ENCODE results near the gene LRFN2.

LRFN2 gene

DNA sequence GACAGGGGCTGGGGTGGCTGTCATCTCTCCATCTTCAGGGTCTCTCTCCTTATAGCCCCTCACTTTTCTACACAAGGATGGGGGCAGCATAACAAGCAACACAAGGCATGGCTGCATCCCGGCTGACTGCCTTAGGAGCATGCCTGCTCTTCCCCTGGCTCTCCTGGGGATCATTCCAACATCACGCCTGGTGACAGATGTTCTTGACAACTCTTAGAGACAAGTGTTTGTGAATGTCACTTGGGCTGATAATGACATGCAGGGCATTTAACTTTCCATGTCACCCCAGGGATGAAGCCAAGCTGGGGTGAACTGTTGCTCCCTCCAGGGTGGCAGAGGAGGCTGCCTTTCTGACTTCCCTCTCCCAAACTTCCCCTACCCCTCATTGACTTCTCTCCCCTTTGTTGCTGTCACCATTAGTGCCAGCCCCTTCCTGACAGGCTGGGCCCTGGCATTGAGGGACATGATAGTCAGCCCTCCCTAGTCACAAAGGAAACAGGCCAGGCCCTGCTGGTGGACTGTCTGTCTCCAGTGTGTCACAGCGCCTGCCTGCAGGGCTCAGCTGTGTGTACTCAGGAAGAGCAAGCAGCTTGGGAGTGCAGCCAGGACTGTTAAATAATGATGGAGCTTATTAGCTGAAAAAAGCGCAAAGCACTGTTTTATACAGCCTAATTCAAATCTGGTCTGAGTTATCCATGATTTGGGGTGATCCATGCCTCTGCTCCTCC is 161.8 kb downstream of the LRFN2 start:
- DNase-seq: no peak

DNA sequence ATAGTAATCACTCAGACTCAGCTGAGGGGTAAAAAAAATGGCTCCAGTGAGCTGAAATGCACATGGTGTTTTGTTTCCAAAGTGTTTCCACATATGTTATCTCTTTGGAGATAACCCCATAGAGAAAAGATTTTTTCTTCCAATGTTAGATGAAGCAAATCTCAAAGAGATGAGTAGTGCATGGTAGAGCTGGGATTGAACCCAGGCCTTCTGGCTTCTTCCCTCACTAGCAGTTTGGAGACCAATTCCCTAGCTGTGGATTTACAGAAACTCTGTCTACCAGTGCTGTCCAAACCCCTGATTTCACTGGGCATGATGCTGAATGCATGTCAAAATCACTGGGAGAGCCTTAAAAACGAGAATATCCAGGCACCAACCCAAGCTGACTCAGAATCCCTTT is 165.1 kb downstream of the LRFN2 start:
- no peak for DNase-seq

DNA sequence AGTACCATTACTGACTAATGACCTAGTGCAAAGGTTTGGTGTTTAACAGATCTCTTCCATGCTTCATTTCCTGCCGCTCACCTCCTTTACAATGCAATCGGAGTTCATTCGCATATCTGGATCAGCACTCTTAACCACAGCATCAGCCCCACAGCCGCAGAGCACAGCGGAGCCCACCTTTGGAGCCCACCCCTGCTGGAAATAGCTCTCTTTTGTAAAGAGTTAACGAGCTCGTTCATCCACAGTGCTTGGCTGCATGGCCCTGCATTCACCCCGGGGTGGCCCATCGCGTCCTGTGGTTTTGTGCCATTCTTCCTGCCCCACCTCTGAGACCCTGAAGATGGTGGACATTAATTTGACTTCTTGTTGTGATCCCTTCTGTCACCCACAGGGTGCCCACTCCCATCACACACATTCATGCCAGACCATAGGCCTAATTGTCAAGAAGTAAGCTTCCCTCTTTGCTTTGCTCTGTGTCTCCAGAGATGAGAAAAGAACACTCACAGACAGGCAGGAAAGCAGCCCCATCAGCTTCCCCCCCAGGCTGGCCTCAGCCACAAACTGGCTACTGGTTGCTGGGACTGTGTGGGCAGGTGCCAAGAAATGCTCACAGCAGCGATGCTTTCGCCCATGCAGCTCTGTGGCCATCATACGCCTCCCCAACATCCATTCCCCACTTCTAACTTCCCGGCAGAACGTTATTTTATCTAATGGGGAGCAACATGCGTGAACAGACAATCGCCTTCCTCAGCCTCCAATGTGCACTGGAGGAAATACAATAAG is 167.0 kb downstream of the LRFN2 start:
- no peak for DNase-seq

DNA sequence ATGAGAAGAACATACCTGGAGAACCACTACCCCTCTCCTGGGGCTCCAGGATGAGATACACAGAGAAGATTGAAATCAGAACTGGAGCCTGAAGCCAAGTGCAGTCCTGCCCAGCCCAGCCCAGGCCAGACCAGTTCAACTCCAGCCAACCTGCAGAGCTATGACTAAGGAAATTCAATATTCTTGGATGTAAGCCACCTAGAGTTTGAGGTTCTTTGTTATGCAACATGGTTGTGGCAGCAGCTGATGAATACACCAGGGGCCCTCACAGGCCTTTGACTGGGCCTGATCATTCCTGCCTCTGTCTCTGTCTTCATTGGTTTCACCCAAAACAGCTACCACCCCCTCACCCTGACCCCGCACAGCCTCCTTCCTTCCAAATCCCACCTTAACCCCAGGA is 167.8 kb downstream of the LRFN2 start:
- DNase-seq: no peak

DNA sequence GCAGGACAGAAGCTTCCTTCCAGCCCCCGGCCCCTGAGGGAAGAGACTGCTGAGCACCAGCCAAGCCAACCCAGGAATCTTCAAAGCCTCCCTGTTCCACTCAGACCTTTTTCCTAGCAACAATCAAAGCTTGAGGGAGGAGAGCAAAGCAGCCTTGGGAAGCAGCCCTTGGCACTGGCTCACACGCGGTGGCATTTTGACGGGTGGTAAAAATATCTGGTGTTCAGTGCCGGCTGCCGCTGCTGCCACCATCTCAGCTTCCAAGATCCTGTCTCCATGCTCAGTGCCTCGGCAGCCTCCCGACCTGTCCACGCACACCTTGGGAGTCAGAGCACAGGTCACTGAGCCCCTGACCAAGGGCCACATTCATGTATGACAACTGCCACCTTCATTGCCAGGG is 170.1 kb downstream of the LRFN2 start:
- DNase-seq: no peak

DNA sequence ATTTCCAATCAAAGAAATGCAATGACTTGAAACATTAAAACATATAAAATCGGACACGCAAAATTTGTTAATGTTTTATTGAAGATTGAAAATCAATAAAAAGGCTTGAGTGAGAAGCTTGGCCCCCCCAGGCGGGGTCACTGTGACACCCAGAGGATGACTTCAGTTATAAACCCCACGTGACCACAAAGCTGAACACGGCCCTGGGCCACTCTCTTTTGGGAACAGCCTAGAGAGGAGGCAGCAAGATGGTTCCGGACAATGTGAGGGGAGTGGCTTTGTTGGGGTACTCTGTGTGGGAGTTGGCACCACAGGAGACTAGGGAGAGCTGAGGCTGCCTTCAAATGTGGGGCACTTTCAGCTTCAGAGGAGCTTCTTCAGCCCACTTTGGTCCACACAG is 172.5 kb downstream of the LRFN2 start:
- no peak for DNase-seq

DNA sequence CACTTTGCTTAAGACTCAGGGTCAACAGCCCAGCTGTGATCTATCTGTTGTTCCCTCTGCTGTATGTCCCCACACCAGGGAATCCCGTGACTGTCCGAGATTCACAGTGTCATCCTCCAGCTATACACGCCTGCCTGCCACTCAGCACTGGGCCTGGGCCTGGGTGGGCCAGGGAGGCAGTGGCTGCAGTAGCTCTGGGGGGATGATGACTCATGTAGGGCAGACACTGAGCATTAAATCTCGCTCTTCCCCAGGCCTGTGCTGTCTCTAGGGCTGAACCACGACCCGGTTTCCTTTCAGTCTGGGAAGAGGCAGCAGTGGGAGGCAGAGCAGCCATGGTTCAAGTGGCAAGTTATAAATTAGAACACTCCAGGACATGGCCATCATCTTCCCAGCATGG is 173.9 kb downstream of the LRFN2 start:
- no peak for DNase-seq

DNA sequence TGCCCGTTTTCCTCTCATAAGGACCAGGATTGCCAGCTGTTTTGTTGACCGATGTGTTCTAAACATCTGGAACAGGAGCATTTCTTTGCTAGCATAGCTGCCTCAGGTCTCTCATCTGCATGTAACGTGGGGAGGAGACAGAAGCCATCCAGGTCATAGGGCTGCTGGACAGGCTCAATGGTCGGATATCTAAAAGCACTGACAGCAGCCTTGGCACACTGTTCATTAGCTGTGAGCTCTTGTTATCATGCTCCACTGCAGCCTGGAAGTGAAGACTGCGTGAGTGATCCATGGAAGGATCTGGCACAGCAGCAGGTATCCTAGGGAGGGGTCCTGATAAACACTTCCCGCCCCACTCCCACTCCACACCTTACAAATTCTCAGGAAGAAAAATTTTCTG is 175.3 kb downstream of the LRFN2 start:
- DNase-seq: no peak

DNA sequence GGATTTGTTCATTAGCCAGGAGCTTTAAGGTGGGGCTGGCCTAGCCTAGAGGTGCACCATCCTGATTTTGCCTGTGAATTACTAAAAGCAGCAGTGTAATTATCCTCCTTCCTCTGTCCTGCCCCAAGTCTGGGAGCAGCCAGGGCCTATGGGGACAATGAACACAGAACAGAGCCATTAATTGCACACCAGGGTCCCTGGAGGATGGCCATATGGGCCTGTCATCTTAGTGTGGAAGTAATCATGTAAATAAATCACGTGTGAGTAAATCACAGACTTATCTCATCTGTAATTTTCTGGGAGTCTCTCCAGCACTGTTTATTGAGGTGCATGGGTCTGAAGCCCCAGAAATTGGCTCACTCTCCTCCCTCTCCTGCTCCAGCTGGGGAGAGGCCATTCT is 176.3 kb downstream of the LRFN2 start:
- DNase-seq: no peak

DNA sequence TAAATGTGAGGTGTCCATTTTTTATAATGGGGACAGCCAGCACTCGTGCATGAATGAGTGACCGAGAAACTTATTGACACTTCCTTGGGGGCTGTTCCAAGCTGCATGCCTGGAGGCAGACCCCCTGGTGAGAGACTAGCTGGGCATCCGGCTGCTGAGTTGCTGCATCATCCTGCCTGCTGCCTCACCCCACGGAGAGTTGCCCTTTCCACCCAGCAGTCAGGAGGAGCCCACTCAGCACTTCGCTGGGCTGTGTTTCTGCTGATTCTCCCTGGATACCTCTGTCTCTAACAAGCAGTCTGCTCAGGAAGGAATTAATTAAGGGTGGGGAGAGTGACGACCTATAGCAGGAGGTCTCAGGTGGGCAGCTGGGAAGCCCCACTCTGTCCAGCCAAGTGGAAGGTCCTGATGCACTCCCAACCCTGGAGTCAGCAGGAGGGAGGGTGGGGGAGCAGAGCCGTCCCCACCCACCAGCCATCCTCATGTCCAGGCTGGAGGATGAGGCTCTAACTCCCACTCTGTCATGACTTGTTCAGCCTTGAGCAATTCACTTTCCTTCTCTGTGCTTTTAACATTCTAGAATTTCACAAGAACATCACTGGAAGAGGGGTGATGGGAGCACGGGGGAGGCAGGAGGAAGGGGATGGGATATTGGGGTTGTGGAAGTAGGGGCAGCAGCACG is 177.3 kb downstream of the LRFN2 start:
- no peak for DNase-seq

DNA sequence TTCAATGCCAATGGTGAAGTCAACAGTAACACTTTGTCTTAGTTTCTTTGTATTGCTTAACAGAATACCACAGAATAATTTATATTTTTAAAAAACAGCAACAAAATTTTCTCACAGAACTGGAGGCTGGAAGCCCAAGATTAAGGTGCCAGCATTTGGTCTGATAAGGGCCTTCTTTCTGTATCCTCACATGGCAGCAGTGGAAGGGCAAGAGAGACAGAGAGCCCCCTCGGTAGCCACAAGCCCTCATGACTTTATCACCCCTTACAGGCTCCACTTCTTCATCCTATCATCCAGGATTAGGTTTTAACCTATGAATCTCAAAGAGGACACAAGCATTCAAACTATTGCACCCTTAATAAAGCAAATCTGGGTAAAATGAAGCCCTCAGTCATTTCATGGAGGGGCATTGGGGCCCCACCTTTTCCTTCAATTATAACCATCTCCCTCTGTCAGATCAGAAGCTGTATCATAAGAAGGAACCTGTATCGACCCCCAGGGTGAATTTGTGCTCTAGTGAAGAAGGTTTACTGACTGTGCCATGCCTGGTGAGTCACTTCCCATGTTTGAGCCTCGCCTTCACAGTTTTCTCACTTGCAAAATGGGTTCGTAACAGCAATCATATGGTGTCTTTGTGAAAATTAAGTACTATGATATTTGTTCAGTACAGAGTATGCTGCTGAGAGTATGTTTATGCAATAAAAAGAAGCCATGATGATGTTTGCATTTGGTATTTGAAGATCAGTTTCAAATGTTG is 178.2 kb downstream of the LRFN2 start:
- DNase-seq: no peak

DNA sequence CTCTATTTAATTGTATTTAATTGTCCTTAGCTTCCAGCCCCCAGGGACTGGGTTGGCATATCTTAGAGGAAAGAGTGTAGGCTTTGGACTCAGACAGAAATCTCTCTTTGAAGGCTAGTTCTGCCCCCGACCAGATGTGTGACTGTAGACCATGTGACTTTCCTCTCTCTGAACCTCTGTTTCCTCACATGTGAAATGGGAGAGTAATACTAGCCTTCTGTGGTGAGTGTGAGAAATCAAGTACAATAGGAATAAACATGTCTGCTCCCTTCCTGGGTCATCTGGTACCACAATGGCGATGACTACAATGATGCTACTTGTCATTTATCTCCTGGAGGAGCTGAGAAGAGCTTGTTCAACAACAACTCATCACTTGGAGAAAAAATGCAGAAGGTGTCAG is 179.9 kb downstream of the LRFN2 start:
- no peak for DNase-seq

DNA sequence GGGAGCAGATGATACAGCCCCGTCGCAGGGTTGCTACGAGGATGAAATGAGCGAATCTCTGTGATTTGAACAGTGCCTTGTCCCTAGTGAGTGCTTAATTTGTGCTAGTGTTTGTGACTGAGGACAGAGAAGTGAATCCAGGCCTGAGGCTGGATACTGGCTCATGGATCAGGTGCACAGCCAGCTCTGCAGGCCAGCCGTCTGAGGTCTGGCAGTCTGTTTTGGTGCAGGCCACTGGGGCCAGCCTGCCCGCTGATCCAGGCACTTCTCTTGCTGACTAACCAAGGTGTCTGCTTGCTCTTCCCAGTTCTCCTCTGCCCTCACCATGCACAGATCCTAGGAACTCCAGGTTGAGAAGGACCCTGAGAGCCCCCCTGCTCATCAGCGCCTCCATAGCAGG is 181.0 kb downstream of the LRFN2 start:
- no peak for DNase-seq

DNA sequence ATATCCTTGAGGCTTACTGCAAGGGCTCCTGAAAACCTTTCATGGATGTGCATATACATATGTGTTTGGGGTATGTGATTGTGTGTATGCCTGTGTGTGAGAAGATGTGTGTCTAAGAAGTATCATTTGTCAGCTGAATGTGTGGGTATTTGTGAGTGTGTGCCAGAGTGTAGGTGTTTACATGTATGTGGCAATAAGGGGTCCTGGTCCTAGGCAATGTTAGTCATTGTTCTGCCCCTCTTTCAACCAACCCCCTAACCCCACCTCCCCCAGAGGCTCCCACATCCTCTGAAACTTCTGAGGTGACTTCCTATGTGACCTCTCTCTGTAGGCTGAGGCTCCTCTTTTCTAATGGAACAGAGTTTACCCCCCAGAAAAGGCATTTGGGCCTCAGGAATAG is 186.4 kb downstream of the LRFN2 start:
- DNase-seq: no peak

DNA sequence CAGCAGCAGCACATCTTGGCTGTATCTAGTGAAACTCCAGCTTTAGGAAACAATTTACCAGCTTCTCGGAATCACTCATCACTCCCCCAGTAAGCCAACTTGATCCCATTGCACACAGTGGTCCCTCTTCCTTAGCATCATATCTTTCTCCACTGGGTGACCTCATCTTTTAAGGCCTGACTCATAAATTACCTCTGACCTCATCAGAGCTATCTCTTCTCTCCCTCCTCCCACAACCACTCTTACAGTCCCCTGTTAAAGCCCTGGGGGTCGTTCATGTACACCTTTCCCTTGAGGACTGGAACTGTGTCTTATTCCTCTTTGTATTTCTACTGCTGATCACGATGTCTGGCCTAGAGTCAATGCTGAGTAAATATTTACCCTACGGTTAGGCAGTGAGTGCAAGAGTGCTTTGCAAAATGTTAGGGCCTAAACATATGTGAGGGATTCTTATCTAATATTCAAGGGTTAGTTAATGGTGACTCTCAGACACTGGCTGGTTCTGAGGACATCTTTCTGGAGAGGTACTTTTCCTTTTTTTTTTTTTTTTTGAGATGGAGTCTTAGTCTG is 187.2 kb downstream of the LRFN2 start:
- DNase-seq: no peak

DNA sequence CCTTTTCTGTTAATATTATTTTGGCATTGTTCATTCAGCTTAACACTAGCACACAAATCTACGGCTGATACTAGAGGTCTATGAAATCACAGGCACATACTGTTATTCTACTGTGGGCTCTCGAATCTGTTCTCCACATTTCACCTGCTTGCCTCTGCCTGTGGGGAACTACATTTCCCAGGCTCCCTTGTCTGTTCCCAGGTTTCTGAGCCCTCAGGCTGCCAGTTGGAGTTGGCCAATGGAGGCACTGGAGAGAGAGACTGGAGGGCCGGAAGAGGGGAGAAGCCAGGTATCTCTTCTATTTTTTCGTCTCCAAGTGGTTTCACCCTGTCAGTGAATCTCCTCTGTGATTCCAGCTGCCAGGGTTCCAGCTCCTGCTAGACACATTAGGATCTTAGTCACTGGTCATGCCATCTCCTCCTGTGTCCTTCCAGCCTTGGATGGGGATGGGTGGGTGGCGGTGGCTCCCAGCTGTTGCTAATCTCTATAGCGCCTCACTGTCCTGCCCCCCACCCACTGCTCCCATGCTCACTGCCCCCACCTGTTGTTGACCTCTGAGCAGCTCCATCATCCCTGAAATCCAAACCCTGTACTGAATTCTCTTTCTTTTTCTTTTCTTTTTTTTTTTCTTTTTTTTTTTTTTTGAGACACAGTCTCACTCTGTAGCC is 188.2 kb downstream of the LRFN2 start:
- no peak for DNase-seq

DNA sequence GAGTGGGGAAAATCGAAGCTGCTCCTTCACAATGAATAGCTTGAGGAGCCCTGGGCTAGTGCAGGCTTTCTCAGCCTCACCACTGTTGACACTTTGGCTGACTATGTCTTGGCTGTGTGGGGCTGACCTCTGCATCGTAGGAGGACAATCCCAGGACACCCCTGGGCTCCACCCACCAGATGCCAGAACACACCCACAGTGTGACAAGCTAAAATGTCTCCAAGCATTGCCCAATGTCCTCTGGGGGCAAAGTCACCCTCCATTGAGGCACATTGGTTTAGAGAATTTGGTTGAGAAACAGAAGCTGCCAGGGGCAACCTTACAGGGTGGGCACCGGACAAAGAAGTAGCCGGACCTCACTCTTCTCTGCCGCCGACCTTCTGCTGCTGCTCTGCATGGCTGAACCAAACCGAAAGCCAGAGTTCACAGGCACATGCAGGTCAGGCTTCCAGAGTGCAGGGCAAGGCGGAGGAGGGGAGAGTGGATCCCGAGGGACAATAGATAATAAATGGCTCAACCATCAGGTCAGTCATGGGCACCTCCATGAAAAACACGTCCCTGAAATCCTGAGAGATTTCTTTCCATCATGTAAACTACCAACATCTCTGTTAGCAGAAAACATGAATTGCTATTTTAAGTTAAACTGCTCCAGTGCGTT is 189.0 kb downstream of the LRFN2 start:
- no peak for DNase-seq

DNA sequence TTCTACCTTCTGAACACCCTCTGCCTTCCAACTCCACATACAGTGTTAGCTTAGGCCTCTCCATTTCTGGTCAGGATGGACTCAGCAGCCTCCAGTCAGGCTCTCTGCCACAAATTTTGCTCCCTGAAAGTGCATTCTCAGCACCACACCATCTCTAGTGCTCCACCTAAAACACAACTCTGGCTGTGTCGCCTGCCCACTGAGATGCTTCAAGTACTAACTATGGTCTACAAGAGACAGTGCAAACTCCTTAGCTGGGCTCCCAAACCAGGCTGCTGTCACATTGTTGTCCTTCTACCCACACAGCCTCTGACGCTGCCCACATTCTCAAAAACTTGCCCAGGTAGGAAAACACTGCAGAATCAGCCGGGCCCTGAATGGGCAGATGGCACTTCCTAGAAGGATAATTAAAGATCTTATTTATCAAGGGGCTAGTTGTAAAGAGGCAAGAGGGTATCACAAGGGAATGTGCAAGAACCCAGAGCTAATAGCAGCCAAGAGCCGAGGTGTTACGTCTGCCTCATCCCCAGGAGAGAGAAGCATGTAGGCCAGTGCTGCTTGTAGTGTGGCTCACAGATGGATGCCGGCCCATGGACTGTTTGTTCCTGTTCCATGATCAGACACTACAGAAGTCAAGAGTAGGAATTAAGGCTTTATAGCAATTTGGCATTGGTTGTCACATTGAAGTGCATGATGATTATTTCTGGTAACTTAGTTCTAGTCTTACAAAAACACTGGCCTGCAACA is 189.7 kb downstream of the LRFN2 start:
- no peak for DNase-seq

DNA sequence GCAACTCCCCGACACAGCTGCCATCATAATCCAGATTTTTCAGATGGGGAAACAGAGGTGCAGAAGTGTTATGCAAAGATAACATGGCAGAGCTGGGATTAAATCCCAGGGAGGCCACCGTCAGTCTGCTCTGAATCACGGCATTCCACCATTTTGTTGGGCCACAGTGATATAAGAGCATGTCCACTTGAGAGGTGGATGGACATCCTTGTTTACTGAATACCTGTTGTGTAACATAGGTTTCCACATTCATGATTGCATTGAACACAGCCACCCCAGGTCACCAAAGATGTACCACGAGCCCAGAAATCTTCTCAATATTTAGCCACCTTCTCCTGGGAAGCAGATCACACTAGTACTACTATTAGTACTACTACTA is 191.5 kb downstream of the LRFN2 start:
- DNase-seq: no peak

DNA sequence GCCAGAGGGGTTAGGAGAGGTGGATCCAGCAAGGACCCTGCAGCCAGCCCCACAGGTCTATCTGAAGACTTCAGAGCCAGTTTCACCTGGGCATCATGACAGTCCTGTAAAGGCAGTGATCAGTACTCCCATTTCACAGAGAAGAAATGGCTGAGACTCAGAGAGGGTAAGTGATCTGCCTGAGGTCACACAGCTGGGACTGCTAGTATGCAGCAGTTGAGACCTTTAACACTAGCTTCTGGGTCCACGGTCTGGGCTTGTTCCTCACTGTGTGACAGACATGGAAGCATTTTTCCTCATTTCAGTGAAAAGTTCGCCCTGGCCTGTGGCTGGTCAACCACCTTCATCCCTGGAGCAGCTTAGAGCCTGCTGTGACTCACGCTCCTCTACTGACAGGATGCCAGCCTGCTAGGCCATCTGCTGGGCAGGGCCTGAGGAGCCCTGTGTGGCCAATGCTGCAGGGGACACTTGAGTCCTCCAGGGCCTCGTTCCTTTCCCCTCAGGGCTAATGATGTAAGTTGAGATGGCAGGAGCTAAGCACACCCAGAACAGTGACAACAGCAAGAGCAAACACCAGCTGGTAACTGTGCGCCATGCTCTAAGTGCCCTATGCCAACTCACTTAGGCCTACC is 192.0 kb downstream of the LRFN2 start:
- DNase-seq: no peak

DNA sequence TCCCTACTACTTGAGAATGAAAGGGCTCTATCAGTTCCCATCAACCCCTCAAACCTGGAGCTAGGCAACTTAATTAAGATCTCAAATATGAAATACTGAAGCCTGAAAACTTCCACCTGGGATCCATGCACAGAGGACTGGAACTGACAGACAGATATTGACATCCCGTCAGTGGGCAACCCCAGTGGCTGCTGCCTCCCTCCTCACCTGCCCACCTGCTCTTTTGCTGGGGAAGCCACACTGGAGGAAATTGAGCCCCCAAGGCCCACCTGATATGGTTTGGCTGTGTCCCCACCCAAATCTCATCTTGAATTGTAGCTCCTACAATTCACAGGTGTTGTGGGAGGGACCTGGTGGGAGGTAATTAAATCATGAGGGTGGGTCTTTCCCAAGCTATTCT is 192.8 kb downstream of the LRFN2 start:
- no peak for DNase-seq

Data from right forelimb (tissue), 1 donor.